COR-L47 (cell line): Measurements from ENCODE around the gene SAP130.
A peak's percentile ranks its signal among the peaks of the same experiment; 100 is the strongest.
"Not testable (repeated sequence)": the region's sequence is repeated elsewhere in the genome, so short reads cannot be mapped to it uniquely, and the experiment has no call there.

Experiments
- DNase-seq: peaks from one replicate; lab custom pipeline; 2025; lab: John Stamatoyannopoulos, UW

The SAP130 gene

DNA sequence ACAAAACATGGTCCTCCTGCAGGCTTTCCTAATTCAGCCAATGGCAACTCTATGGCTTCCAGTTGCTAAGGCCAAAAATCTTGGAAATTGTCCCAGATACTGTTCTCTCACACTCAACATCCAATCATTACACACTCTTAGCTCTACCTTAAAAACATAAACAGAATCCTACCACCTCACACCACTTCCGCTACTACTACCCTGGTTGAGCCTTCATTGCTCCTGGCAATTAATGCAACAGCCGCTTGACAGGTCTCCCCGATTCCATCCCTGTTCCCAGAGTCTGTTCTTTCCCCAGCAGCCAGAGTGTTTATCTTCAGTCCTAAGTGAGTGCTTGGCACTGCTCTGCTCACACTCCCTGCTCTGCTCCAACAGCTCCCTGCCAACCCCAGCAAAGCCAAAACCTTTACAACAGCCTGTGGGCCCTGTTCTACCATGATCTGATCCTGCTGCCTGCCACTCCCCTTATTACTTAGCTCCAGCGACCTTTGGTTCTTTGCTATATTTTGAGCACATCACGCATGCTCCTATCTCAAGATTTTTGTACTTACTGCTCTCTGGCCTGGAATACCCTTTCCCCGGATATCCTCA lies 74.6 kb downstream of the SAP130 start:
- no peak for DNase-seq

DNA sequence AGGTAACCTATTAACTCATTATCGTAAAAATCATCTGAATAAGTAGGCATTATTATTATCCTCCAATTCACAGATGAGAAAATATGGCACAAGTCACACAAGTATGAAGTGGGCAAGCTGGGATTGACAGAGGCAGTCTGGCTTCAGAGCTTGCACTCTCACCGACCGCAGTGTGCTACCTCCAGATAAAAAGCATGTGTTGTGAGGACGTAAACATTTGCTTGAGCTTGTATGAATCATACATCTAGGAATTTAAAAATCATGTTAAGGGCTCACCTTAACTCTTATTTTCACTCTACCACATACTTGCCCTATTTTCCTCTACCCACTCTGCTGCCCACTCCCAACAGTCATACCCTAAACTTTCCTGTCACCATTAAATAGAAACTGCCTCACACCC lies 76.8 kb downstream of the SAP130 start:
- DNase-seq: no peak

DNA sequence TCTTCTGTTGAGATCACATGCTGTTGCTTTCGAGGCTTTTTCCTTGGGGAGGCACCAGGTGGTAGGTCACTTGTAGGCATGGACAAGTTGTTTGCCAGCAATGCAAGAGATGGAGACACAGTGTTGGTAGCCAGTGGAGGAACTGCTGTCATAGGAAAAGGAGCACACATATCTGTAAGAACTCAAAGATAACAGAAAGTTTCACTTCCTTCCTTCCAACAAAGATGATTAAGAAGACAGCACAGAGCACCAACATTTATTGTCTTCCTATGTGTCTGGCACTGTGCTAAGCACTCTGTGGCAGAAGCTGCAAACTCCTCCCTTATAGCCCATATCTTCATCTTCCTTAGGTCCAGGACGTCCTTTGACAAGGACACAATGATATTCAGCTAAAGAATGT lies 77.6 kb downstream of the SAP130 start:
- no peak for DNase-seq

DNA sequence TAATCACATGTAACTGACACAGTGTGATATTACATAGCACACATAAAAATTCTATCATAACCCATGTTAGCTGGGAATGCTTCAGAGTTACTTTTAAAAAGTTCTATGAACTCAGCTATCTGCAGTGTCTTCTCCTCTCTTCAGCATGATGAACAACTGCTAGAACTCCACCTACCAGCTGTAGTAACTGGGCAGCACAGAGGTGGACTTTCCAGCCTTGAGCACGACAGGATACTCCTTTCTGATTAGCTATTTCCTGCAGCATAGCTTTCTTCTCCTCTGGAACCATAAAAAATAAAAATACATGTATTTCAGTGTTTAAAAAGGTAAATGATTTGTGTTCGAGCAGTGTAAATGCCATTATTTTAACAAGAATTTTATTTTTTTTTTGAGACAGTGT lies 82.6 kb downstream of the SAP130 start:
- DNase-seq: no peak

DNA sequence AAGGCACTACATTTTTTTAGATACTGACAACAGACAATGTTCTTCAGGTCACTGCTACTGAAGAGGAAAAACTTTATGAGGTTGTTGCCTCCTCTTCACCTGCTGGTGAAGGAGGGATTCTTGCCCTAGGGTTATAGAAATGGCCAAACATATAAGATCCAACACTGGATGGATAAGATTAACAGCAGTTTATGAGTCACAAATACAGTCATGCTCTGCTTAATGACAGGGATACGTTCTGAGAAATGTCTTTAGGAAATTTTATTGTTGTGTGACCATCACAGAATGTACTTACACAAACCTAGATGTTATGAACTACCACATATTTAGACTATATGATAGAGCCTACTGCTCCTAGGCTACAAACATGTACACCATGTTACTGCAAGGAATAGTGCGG lies 84.7 kb downstream of the SAP130 start:
- DNase-seq: no peak

DNA sequence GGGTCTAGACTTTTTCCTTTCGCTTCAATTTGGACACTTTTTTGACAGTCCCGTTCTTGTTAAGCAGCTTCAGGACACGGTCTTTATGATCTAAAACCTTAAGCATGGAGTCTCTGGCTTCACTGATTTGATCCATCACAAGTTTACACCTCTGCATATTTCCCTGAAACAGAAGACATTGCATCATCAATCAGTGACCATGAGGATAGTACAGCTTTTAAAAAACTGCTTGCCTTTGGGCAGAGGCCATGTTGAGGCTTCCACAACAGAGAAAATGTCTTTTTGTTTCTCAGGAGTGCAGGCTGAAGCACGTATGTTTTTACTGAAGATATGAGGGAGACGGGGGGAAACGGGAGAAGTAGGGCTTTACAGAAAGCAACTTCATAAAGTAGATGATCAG lies 85.9 kb downstream of the SAP130 start:
- DNase-seq: no peak

DNA sequence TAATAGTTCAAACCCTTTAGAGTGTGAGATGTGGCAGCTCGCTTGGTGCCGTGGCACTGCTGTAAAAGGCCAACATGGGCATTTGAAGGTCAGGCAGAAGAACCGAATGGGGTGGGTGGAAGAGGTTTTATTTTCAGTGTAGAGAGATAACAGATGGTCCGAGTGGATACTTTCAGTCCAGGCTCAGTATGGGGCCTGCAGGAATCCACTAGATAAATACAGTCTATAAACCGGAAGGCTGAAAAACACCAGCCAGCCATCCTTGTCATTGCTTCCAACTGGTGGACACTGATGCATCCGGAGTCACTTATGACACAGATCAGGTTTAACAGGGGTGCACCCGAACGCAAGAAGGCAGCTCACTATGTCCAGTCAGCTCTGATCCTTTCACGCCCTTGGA lies 86.4 kb downstream of the SAP130 start:
- no peak for DNase-seq

DNA sequence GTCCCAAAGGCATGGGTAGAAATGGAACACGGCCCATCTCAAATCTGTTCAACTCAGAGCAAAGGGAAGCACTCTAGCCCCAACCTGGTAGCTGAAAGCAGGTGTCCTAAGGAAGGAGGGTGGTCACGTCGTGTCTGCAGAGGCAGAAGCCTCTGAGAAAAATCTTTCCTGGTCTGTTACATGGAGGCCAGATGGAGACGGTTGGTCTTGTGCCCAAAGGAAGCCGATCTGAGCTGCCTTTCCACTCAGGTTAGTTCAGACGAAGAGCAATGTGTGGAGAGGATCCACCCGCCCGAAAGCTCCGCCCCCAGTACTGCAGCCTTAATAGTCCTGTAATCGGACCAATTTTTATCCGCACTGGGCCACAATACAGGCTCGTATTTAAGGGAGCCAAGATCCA lies 87.2 kb downstream of the SAP130 start:
- DNase-seq: no peak

DNA sequence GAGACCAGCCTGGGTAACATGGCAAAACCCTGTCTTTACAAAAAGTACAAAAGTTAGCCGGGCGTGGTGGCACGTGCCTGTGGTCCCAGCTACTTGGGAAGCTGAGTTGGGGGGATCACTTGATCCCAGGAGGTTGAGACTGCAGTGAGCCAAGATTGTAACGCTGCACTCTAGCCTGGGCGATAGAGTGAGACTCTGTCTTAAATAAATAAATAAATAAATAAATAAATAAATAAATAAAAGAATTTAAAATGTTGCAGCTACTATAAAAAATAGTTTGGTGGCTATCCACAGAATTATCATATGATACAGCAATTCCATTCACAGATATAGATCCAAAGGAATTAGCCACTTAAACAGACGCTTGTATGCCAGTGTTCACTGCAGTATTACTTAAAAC lies 92.5 kb downstream of the SAP130 start:
- no peak for DNase-seq

DNA sequence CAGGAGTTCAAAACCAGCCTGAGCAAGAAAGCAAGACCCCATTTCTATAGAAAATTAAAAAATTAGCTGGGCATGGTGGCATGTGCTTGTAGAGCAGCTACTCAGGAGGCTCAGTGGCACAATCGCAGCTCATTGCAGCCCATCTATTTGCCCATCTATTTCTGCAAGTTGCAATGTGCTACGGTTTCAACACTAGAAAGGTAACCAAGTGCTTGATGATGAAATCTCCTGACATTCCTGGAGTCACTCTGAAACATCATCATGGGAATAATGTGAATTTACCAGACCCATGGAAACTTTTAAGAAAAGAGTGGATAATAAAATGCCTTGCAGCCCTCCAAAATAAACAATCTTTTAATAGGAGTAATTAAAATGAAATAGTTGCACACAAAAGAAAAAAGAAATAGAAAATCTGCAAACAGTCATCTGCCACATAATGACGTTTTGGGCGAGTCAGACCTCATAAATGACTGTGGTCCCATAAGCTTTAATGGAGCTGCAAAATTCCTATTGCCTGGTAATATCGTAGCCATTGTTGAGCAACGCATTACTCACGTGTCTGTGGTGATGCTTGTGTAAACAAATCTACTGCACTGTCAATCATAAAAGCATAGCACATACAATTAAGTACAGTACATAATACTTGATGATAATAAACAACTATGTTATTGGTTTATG lies 95.5 kb downstream of the SAP130 start:
- no peak for DNase-seq

DNA sequence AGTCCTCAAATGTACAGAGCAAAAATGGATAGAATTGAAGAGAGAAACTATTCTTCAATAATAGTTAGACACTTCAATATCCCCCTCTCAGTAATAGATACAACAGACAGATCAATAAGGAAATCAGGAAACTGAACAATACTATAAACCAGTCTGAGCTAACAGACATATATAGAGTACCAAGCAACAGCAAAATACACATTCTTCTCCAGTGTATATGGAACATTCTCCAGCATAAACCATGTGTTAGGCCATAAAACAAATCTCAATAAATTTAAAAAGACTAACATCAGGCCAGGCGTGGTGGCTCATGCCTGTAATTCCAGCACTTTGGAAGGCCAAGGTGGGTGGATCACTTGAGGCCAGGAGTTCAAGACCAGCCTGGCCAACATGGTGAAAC lies 98.4 kb downstream of the SAP130 start:
- no peak for DNase-seq

DNA sequence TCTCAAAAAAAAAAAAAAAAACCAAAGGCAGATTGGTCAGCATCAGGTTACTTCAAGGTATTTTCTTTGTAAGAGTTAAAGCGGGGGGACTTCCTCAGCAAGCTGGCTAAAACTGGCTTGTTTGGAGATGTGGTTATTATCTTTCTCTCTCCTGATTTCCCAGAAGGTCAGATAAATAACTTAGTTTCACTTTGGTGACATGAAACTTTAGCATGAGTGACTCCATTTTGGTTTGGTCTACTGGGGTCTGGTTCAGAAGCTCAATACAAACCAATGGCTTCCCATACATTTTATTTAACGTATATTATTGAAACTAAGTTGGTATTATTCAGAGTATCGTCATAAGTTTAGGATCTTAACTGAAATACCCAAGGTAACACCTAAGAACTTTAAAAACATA lies 100.5 kb downstream of the SAP130 start:
- DNase-seq: no peak

DNA sequence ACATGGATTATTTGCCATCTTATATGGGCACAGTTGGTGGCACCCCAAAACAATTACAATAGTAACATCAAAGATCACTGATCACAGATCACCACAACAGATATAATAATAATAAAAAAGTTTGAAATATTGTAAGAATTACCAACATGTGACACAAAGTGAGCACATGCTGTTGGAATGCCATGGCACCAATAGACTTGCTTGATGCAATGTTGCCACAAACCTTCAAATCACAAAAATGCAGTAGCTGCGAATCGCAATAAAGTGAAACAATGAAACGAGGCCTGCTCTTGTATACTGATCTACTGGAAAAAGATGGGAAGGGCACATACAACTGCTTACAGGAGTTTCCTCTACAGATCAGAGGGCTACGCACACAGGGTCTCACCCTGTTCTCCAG lies 109.9 kb downstream of the SAP130 start:
- DNase-seq: no peak

DNA sequence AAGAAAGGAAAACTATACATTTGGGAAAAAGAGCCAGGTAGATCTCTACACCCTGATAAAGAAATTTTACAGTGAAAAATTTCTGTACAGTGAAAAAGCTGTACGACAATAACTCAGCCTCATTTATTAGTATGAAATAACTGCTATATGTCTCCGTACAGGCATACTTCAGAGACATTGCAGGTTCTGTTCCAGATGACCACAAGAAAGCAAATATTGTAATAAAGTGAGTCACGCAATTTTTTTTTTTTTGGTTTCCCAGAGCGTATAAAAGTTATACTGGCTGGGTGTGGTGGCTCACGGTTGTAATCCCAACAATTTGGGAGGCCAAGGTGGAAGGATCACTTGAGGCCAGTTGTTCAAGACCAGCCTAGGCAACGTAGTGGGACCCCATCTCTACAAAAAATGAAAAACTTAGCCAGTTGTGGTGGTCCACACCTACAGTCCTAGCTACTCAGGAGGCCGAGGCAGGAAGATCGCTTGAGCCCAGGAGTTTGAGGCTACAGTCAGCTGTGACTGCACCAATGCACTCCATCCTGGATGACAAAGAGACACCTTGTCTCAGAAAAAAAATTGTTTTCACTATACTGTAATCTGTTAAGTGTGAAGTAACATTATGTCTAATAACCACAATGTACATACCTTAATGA lies 113.9 kb downstream of the SAP130 start:
- no peak for DNase-seq

DNA sequence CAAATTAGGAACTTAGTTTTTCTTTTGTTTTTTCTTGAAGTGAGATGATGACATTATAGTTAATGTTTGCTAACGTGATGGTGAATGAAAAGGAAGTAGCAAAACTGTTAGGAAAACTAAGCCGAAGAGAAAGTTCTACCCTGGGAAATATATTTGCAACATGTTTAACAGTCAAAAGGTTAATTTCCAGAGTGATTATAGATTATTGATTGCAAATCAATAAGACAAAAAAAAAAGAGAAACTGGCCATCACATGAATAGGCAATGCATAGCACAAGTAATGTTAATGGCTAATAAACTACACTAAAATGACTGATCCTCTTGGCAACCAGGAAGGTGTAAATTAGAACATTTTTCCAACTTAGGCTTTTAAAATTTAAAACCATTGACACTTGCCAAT lies 116.1 kb downstream of the SAP130 start:
- no peak for DNase-seq

DNA sequence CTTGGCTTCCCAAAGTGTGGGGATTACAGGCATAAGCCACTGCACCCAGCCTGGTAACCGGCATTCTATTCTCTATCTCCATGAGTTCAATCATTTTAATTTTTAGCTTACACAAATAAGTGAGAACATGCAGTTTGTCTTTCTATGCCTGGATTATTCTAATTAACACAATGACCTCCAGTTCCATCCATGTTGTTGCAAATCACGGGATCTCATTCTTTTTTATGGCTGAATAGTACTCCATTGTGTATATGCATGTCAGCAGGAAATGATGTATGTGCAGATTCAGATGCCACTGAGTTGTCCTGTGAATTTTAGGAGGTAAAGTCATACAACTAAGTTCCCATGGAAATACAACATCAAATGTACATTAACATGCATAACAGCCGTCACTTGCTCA lies 117.4 kb downstream of the SAP130 start:
- DNase-seq: no peak

DNA sequence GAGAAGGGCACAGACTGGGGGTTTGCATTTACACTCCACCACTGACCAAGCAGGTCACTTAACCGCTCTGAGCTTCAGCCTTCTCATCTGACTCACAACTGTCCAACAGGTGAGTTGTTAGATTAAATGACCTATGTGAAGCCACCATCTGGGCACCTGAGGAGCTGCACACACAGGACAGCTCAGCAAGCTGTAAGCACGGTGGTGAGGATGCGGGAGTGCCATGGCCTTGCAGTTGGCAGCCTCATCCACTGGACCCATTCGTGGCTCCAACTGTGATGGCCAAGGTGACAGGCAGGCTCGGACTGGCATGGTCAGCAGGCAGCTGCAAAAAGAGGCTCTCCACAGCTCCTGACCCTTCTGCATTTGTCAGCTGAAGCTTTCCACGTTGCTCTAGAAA lies 118.8 kb downstream of the SAP130 start:
- DNase-seq: no peak

DNA sequence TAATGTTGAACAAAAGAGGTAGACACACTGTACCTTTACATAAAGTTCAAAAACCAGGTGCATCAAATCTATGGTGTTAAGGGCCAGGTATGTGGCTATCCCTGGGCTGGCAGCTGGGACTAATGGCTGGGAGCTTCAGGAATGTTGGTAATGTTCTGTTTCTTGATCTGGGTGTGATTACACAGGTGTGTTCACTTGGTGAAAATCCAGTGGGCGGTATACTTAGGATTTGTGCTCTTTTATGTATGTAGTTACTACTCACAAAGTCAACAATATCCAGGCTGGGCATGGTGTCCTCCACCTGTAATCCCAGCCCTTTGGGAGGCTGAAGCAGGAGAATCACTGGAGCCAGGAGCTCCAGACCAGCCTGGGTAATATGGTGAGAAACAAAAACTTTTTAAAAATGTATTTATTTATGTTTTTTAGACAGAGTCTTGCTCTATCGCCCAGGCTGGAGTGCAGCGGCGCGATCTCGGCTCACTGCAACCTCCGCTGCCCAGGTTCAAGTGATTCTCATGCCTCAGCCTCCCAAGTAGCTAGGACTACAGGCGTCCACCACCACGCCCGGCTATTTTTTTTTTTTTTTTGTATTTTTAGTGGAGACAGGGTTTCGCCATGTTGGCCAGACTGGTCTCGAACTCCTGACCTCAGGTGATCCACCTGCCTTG lies 120.0 kb downstream of the SAP130 start:
- DNase-seq: not testable (repeated sequence)

DNA sequence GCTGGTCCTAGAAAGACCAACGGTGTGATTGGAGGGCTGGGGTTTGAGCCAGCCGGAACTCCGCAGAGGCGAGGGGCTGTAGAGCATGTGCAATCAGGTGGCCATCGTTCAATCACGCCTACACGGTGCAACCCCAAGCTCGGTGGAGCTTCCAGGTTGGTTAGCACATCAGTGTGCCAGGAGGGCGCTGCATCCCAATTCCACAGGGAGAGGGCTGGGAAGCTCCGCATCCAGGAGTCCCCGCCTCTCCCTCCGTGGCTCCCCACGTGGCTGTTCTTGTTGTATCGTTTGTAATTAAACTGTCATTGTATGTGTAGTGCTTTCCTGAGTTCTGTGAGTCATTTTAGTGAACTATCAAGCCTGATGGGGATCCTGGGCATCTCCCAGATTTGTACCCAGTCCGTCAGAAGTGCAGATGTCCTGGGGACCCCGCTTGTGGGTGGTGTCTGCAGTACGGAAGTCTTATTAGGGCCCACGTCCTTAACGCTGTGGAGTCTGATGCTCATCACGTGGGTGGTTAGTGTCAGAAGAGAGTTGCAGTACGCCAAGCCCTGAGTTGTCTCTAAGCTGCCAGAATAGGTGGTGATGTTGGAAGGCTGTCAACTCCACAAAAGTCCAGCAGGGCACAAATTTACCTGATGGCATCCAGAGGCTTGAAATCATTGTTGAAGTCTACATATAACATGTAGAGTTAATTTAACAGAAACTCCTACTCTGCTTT lies 121.5 kb downstream of the SAP130 start:
- peak; percentile 35 for DNase-seq

DNA sequence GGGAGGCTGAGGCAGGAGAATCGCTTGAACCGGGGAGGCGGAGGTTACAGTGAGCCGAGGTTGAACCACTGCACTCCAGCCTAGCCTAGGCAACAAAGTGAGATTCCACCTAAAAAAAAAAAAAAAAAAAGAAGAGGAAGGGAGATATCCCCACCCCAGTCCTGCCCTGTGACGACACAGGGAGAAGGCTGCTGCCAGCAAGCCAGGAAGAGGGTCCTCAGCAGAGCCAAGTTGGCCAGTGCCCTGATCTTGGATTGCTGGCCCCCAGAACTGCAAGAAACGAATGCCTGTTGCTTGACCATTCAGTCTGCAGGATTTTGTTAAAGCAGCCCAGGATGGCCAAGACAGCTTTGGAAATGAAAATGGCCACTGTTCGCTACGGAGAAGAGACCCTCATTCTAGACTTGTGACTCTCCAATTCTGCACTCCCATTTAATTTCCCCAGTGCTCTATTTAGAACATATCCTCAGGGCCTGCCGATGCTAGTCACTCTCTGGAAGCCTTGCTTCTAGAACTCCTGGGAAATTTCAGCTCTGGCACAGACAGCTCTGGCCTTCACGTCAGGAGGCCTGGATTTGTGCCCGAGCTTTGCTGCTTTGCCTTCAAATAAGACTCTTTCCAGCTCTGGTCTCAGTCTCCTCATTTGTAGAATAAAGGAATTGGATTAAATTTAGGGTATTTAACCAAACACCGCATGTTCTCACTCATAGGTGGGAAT lies 126.4 kb downstream of the SAP130 start:
- DNase-seq: no peak

DNA sequence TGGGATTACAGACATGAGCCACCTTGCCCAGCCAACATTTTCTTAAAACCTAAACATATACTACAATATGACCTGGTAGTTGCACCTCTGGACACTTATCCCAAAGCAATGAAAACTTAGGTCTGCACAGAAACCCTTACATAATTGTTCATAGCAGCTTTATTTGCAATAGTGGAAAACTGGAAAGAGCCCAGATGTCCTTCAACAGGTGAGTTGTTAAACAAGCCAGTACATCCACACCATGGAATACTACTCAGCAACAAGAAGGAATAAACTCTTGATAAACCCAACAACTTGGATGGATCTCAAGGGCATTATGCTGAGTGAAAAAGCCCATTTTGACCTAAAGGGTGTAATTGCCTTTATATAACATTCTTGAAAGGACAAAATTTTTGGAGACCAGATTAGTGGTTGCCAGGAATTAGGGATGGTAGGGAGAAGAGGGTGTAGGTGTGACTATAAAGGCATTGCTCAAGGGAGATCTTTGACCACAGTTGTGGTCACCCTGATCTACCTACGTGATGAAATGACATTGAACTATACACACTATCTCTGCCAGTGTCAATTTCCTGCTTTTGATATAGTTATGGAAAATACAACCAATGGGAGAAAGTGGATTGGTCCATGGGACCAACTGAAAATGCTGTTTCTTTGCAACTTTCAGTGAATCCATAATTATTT lies 130.2 kb downstream of the SAP130 start:
- DNase-seq: no peak
